Activated B cell treated with CpG ODN at 0.5 μM for 24 hours (primary cell): ENCODE results near the gene ZNF106. TPM values are rescaled to one million over a fixed set of nuclear protein-coding genes. Genes with fewer than 3 reads are reported as not detected.

Experiments used
- ATAC-seq: fragments of 200-7000 bp; cut with Tn5 transposase; one replicate; pipeline ENCODE4 v1.10.0; 2021; ENCODE audit warnings: low read depth, mild to moderate bottlenecking, moderate library complexity
- CTCF ChIA-PET: fragments of 350-600 bp; sonication (Branson Sonifier 250); formaldehyde crosslinking; loops from one replicate; lab custom pipeline; 2021; ENCODE audit warnings: antibody characterized with exemption; lab: Charles Lee
- POLR2A ChIA-PET: fragments of 350-600 bp; sonication (Branson Sonifier 250); formaldehyde crosslinking; loops from one replicate; lab custom pipeline; 2021; ENCODE audit warnings: antibody characterized with exemption; lab: Charles Lee
- DNase-seq: peaks from one replicate; pipeline ENCODE4 v3.0.0; 2022
- H3K27ac Mint-ChIP-seq: one replicate; pipeline ENCODE4 v1.8.0; 2020; ENCODE audit warnings: mixed read lengths
- H3K27me3 Mint-ChIP-seq: one replicate; pipeline ENCODE4 v1.8.0; 2021; ENCODE audit warnings: mixed read lengths
- H3K36me3 Mint-ChIP-seq: one replicate; pipeline ENCODE4 v1.8.0; 2021; ENCODE audit warnings: low read depth, mixed read lengths
- H3K4me1 Mint-ChIP-seq: one replicate; pipeline ENCODE4 v1.8.0; 2021; ENCODE audit warnings: mixed read lengths
- H3K4me3 Mint-ChIP-seq: one replicate; pipeline ENCODE4 v1.8.0; 2020; ENCODE audit warnings: mild to moderate bottlenecking, mixed read lengths
- H3K9me3 Mint-ChIP-seq: one replicate; pipeline ENCODE4 v1.8.0; 2020; ENCODE audit warnings: mixed read lengths
- intact Hi-C: fragments of 100-400 bp; cut with micrococcal nuclease; formaldehyde crosslinking; loops from one replicate; pipeline ENCODE4 v1.15.1; 2024
- total RNA-seq: library from RNA; stranded (reverse); gene quantifications from 2 replicates; pipeline ENCODE4 v1.2.3, GENCODE V29; 2022
- TF ChIP-seq, protein P1 (sequence below): fragments of 200-600 bp; IDR thresholded peaks from one replicate; pipeline ENCODE4 v1.8.0; 2022; ENCODE audit warnings: antibody characterized with exemption, mild to moderate bottlenecking

The ZNF106 gene
- total RNA-seq, 1 donor from 2014 or later: 46.6 TPM

DNA sequence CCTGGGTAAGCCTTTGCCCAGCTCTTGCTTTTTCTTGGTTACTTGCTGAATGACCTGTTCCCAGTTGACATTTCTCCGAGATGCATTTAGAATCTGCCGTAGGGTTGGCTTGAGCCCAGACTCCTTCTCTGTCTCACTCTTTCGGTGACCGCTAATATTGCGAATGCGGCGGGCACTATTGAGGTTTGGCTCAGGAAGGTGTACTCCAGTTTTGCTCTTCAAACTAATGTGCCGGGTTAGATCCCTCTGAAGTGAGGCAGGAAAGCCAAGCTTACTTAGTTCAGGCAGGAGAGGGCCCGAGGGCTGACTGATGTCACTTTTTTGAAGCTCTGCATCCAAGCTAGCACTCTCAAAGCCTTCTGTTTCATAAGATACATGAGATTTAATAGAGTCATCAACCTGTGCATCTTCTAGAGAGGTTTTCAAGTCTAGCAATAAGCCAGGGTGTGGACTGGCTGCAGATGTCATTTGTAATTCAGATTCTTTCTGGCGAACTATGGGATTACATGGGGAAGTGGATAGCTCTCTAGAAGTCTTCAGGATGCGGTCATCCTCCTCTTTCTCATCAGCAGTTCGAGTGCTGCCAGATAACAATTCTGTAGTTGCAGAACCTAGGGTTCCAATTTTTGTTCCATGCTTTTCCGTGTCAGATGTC, 41.0 kb downstream of the ZNF106 start:
- ATAC-seq: no peak
- Mint-ChIP-seq H3K9me3 (no peaks in the 10 kb centered on the region), H3K36me3 (peaks cover 70% of the 10 kb centered on the region), H3K27ac (no peak overlapping the region), H3K4me3 (no peak overlapping the region), H3K4me1 (no peaks in the 10 kb centered on the region), H3K27me3 (no peaks in the 10 kb centered on the region)
- CTCF ChIA-PET: no interaction called here
- DNase-seq: no peak
- intact Hi-C loops: no loop called here
- POLR2A ChIA-PET: no interaction called here
- TF ChIP-seq, protein P1, sequence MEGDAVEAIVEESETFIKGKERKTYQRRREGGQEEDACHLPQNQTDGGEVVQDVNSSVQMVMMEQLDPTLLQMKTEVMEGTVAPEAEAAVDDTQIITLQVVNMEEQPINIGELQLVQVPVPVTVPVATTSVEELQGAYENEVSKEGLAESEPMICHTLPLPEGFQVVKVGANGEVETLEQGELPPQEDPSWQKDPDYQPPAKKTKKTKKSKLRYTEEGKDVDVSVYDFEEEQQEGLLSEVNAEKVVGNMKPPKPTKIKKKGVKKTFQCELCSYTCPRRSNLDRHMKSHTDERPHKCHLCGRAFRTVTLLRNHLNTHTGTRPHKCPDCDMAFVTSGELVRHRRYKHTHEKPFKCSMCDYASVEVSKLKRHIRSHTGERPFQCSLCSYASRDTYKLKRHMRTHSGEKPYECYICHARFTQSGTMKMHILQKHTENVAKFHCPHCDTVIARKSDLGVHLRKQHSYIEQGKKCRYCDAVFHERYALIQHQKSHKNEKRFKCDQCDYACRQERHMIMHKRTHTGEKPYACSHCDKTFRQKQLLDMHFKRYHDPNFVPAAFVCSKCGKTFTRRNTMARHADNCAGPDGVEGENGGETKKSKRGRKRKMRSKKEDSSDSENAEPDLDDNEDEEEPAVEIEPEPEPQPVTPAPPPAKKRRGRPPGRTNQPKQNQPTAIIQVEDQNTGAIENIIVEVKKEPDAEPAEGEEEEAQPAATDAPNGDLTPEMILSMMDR: no peak

DNA sequence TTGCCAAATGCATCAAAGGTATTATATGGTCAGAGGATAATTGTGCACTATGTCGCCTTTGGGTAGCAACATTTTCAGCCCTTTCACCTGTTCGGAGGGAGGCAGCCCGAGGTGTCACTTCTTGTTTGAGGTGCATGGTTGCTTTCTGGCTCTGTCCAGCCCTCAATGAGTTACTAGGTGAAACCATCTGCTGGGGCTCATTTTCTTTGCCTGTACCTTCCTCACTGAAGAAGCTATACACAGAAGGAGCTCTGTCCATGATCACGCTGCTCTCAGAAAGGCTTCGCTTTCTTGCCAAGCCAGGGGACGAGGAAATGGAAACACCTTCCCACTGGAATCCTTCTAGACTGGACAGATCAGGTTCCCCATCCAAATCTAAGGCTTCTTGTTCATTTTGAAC, 42.7 kb downstream of the ZNF106 start:
- Mint-ChIP-seq H3K27me3 (no peaks in the 10 kb centered on the region), H3K4me1 (no peaks in the 10 kb centered on the region), H3K27ac (no peak overlapping the region), H3K9me3 (no peaks in the 10 kb centered on the region), H3K36me3 (peaks cover 77% of the 10 kb centered on the region), H3K4me3 (no peak overlapping the region)
- POLR2A ChIA-PET: no interaction called here
- intact Hi-C loops: no loop called here
- ATAC-seq (no peak), DNase-seq (no peak)
- TF ChIP-seq, protein P1: no peak
- CTCF ChIA-PET: no interaction called here

DNA sequence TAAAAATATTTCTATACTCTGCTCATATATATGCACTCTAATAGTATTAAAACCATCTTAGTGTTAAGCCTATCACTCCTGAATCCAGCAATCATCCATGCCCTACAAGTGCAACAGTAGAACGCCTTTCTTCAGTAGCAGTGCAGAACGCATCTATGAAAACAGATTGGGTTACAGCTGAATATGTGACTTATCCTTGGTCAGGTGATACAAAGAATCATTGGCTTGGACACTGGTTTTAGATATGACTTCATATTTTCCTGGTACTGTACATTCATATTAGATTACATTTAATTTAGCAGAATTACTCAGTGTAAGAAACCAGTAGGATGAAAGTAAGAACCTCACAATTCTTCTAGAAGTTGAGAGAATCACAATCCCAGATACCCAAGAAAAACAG, 43.3 kb downstream of the ZNF106 start:
- H3K27me3 Mint-ChIP-seq: no peaks in the 10 kb centered on the region
- TF ChIP-seq, protein P1: no peak

DNA sequence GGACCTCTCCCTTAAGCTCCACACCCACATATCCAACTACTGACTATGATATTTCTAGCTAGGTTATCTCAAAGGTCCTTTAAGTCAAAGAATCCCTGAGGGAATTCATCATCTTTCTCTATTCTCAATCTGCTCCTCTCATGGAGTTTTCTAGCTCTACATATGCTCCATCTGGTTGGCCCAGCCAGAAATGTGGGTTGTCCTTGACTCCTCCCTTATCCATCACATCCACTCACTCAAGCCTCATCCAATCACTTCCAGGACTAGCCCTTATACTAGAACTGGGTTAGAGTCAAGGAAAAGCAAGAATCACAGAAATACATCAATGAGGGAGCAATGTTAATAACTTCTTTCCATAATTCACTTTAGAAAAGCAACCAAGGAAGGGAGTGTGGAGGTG, 45.4 kb downstream of the ZNF106 start:
- ChIA-PET POLR2A (no interaction called here), CTCF (no interaction called here)
- H3K27ac Mint-ChIP-seq: no peak overlapping the region
- ATAC-seq (no peak), DNase-seq (no peak)
- H3K27me3 Mint-ChIP-seq: no peaks in the 10 kb centered on the region
- peaks cover 75% of the 10 kb centered on the region for H3K36me3 Mint-ChIP-seq
- TF ChIP-seq, protein P1: no peak
- H3K4me1 Mint-ChIP-seq: no peaks in the 10 kb centered on the region
- H3K4me3 Mint-ChIP-seq: no peak overlapping the region
- H3K9me3 Mint-ChIP-seq: no peaks in the 10 kb centered on the region
- intact Hi-C loops: no loop called here

More for the DNA sequence above, 43.3 kb downstream of the ZNF106 start:
- DNase-seq (no peak), ATAC-seq (no peak)
- intact Hi-C loops: no loop called here
- Mint-ChIP-seq H3K4me1 (no peaks in the 10 kb centered on the region), H3K9me3 (no peaks in the 10 kb centered on the region), H3K36me3 (peaks cover 80% of the 10 kb centered on the region), H3K4me3 (no peak overlapping the region), H3K27ac (no peak overlapping the region)
- ChIA-PET POLR2A (no interaction called here), CTCF (no interaction called here)

DNA sequence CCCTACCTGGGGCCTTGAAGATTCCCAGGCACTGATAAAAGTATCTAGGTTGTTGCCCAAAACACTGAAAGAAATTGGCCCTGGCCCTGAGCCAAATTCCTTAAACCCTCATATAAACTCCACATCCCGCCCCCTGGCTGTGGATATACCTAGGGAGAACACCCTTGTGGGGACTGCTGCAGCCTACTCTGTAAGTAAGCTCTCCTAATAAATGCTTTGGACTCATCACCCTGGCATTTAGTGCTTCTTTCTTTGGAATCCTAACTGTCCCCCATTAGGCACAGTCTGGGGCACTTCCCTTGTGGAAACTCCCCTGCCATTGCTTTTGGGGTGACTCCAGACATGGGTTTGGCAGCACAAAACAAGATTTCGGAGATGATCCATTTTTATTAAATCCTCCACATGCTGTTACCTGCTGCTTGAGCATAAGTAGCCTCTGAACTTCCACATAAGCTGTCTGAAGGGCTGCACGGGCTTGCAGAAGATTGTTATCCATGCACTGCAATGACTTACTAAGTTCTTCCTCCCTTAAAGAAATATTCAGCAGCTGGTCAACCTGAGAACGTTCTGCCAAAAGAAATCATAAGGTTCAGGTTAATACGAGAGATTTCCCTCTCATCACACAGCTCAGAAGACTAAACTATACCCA, 46.4 kb downstream of the ZNF106 start:
- intact Hi-C loops: no loop called here
- CTCF ChIA-PET: no interaction called here

More for the DNA sequence above, 46.4 kb downstream of the ZNF106 start:
- Mint-ChIP-seq H3K9me3 (no peaks in the 10 kb centered on the region), H3K4me1 (no peaks in the 10 kb centered on the region), H3K27ac (no peak overlapping the region), H3K36me3 (peaks cover 72% of the 10 kb centered on the region), H3K4me3 (no peak overlapping the region), H3K27me3 (no peaks in the 10 kb centered on the region)
- no peak for ATAC-seq
- TF ChIP-seq, protein P1: no peak
- POLR2A ChIA-PET: interaction anchor here (0.6 kb wide), 1 partner anchor 92 kb away, joined by 3 read pairs; no protein-coding TSS in a partner anchor
- no peak for DNase-seq
